Osteocyte (in vitro differentiated cells): ENCODE results near the gene DERL2. TPM values are rescaled to one million over a fixed set of nuclear protein-coding genes. Genes with fewer than 3 reads are reported as not detected.
A peak's percentile ranks its signal among the peaks of the same experiment; 100 is the strongest.

Experiments
- DNase-seq: peaks from one replicate; pipeline ENCODE4 v3.0.0; 2021; ENCODE audit warnings: mixed read lengths; ENCODE audit not compliant: unreplicated experiment; ENCODE audit errors: extremely low spot score
- H3K27ac Mint-ChIP-seq: one replicate; pipeline ENCODE4 v1.8.0; 2021; ENCODE audit warnings: mild to moderate bottlenecking, mixed read lengths; ENCODE audit not compliant: unreplicated experiment
- H3K27me3 Mint-ChIP-seq: one replicate; pipeline ENCODE4 v1.8.0; 2021; ENCODE audit warnings: mixed read lengths; ENCODE audit not compliant: unreplicated experiment
- H3K36me3 Mint-ChIP-seq: one replicate; pipeline ENCODE4 v1.8.0; 2021; ENCODE audit warnings: mixed read lengths; ENCODE audit not compliant: unreplicated experiment
- H3K4me1 Mint-ChIP-seq: one replicate; pipeline ENCODE4 v1.8.0; 2021; ENCODE audit warnings: mixed read lengths; ENCODE audit not compliant: unreplicated experiment
- H3K4me3 Mint-ChIP-seq: one replicate; pipeline ENCODE4 v1.8.0; 2021; ENCODE audit warnings: mild to moderate bottlenecking, moderate library complexity, mixed read lengths; ENCODE audit not compliant: unreplicated experiment
- H3K9me3 Mint-ChIP-seq: one replicate; pipeline ENCODE4 v1.8.0; 2021; ENCODE audit warnings: mixed read lengths; ENCODE audit not compliant: unreplicated experiment
- CTCF ChIP-seq: fragments of 200-600 bp; sonication (generic); IDR thresholded peaks from 2 replicates; pipeline ENCODE4 v1.5.0; 2021; ENCODE audit warnings: antibody characterized with exemption, mild to moderate bottlenecking, moderate library complexity
- total RNA-seq: library from RNA; stranded (reverse); gene quantifications from 2 replicates; pipeline ENCODE4 v1.2.1, GENCODE V29; 2021

The DERL2 gene
- total RNA-seq, 1 donor from 2014 or later, result 73.1 TPM

GRCh38 chr17:5446786-5447185 lies 39.2 kb downstream of the DERL2 start:
- no peaks in the 10 kb centered on the region for H3K9me3 Mint-ChIP-seq
- no peaks in the 10 kb centered on the region for H3K27me3 Mint-ChIP-seq
- no peak overlapping the region for H3K4me3 Mint-ChIP-seq
- no peaks in the 10 kb centered on the region for H3K4me1 Mint-ChIP-seq
- no peak for TF ChIP-seq CTCF
- peaks cover 38% of the 10 kb centered on the region for H3K36me3 Mint-ChIP-seq
- DNase-seq, result no peak
- H3K27ac Mint-ChIP-seq, result no peak overlapping the region

- peaks cover 29% of the 10 kb centered on the region for H3K36me3 Mint-ChIP-seq
- no peaks in the 10 kb centered on the region for H3K9me3 Mint-ChIP-seq
- H3K4me1 Mint-ChIP-seq, result peaks cover 6% of the 10 kb centered on the region
- no peak for DNase-seq
- no peak overlapping the region for H3K27ac Mint-ChIP-seq
- no peak for TF ChIP-seq CTCF
- H3K4me3 Mint-ChIP-seq, result no peak overlapping the region
- H3K27me3 Mint-ChIP-seq, result no peaks in the 10 kb centered on the region
These were observed 41.8 kb downstream of the DERL2 start for GRCh38 chr17:5444209-5444608.

GRCh38 chr17:5443728-5444127 lies 42.2 kb downstream of the DERL2 start:
- no peak for TF ChIP-seq CTCF
- H3K36me3 Mint-ChIP-seq, result peaks cover 26% of the 10 kb centered on the region
- H3K27ac Mint-ChIP-seq, result no peak overlapping the region
- H3K27me3 Mint-ChIP-seq, result no peaks in the 10 kb centered on the region
- peaks cover 7% of the 10 kb centered on the region for H3K4me1 Mint-ChIP-seq
- no peaks in the 10 kb centered on the region for H3K9me3 Mint-ChIP-seq
- DNase-seq, result no peak
- H3K4me3 Mint-ChIP-seq, result no peak overlapping the region

- no peaks in the 10 kb centered on the region for H3K27me3 Mint-ChIP-seq
- H3K4me1 Mint-ChIP-seq, result peaks cover 21% of the 10 kb centered on the region
- H3K9me3 Mint-ChIP-seq, result no peaks in the 10 kb centered on the region
- DNase-seq, result no peak
- peaks cover 11% of the 10 kb centered on the region for H3K36me3 Mint-ChIP-seq
- TF ChIP-seq CTCF, result peak; percentile 5
- H3K27ac Mint-ChIP-seq, result peak overlapping the region; percentile 85
- H3K4me3 Mint-ChIP-seq, result peak overlapping the region; percentile 81
These were observed 46.6 kb downstream of the DERL2 start for GRCh38 chr17:5439446-5439764.

- Mint-ChIP-seq H3K27ac (peak within 1 kb of the TSS; percentile 85), H3K36me3 (peaks cover 13% of the 10 kb centered on the region), H3K4me3 (peak within 1 kb of the TSS; percentile 81), H3K4me1 (peaks cover 21% of the 10 kb centered on the region), H3K9me3 (no peaks in the 10 kb centered on the region), H3K27me3 (no peaks in the 10 kb centered on the region)
- peak; percentile 99 for TF ChIP-seq CTCF
- DNase-seq, result peak; percentile 97
These were observed 47.1 kb downstream of the DERL2 start, which contains the start of gene C1QBP for GRCh38 chr17:5438716-5439445. C1QBP (minus strand) TSS chr17:5439155; CDS start chr17:5439073, 82 bp downstream.
